ENCODE results near the gene NAXD. TPM values are rescaled to one million over a fixed set of nuclear protein-coding genes. Genes with fewer than 3 reads are reported as not detected.

NAXD gene
- total and polyA plus RNA-seq, 2 experiments from 2014 or later, result 16.9 to 18.5 TPM

DNA sequence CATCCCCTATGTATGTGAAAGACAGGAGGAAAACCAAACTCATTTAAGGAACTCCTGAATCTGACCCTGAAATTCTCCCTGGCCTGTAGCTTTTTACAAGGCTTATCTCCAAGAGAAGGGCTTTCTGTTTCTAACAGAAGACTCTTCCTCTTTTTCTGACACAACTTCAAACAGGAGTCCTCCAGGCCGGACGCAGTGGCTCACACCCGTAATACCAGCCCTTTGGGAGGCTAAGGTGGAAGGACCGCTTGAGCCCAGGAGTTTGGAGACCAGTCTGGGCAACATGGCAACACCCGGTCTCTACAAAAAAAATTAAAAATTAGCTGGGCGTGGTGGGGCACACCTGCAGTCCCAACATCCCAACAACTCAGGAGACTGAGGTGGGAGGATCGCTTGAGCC lies 48.7 kb downstream of the NAXD start (continued):
- TF ChIP-seq STAT1 (IDR thresholded peaks at IDR 0.05; ENCODE audit: unreplicated experiment) (no peak), POLR2AphosphoS5 (IDR thresholded peaks at IDR 0.05; ENCODE audit: low read depth) (no peak), CREB1 (CRISPR knock-in tag; IDR thresholded peaks at IDR 0.05; ENCODE audit: low read depth) (no peak)
- TF ChIP-seq, protein P1, sequence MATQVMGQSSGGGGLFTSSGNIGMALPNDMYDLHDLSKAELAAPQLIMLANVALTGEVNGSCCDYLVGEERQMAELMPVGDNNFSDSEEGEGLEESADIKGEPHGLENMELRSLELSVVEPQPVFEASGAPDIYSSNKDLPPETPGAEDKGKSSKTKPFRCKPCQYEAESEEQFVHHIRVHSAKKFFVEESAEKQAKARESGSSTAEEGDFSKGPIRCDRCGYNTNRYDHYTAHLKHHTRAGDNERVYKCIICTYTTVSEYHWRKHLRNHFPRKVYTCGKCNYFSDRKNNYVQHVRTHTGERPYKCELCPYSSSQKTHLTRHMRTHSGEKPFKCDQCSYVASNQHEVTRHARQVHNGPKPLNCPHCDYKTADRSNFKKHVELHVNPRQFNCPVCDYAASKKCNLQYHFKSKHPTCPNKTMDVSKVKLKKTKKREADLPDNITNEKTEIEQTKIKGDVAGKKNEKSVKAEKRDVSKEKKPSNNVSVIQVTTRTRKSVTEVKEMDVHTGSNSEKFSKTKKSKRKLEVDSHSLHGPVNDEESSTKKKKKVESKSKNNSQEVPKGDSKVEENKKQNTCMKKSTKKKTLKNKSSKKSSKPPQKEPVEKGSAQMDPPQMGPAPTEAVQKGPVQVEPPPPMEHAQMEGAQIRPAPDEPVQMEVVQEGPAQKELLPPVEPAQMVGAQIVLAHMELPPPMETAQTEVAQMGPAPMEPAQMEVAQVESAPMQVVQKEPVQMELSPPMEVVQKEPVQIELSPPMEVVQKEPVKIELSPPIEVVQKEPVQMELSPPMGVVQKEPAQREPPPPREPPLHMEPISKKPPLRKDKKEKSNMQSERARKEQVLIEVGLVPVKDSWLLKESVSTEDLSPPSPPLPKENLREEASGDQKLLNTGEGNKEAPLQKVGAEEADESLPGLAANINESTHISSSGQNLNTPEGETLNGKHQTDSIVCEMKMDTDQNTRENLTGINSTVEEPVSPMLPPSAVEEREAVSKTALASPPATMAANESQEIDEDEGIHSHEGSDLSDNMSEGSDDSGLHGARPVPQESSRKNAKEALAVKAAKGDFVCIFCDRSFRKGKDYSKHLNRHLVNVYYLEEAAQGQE (IDR thresholded peaks at IDR 0.05; ENCODE audit: unreplicated experiment), result no peak

DNA sequence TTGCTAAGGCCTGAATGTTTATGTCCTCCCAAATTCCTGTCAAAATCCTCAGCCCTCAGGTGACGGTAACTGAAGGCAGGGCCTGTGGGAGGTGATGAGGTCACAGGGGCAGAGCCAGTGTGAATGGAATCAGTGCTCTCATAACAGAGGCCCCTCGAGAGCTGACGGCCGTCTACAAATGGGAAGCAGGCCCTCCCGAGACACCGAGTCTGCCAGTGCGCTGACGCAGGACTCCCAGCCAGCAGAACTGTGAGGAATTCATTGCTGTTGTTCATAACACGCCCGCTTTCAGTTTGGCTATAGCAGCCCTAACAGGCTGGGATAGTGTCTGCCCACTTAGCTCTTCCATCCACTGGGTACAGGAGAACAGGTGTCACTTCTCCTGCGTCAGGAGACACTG lies 49.3 kb downstream of the NAXD start:
- peaks cover 92% of the 10 kb centered on the region for H3K36me3 Mint-ChIP-seq (ENCODE audit: low read depth)
- peaks cover 5% of the 10 kb centered on the region for H3K27me3 Mint-ChIP-seq (ENCODE audit: insufficient read depth, low read depth, poor library complexity)
- no peaks in the 10 kb centered on the region for H3K27me3 ChIP-seq (ENCODE audit: insufficient read depth)
- peaks cover 45% of the 10 kb centered on the region for H3K9me3 Mint-ChIP-seq
- no peaks in the 10 kb centered on the region for H3K9me2 ChIP-seq (ENCODE audit: insufficient read depth)
- H3K4me1 ChIP-seq (ENCODE audit: insufficient read depth), result no peaks in the 10 kb centered on the region
- ATAC-seq, result no peak
- DNase-seq (ENCODE audit: low spot score), result no peak
- H2AFZ ChIP-seq, result no peak overlapping the region
- no peak overlapping the region for H3K4me2 ChIP-seq
- H3K27ac Mint-ChIP-seq, result no peak overlapping the region
- peaks cover 10% of the 10 kb centered on the region; the same call in 1 of the 3 replicates for H3K4me1 Mint-ChIP-seq
- H3F3A ChIP-seq (replicated peaks; ENCODE audit: low read depth), result no peaks in the 10 kb centered on the region
- no peaks in the 10 kb centered on the region for H4K20me1 ChIP-seq (replicated peaks; ENCODE audit: insufficient read depth)
- no peak overlapping the region; the same call in 1 of the 2 replicates for H3K27ac ChIP-seq (ENCODE audit: low read depth)
- no peak overlapping the region for H3K4me3 ChIP-seq
- H3K79me2 ChIP-seq (replicated peaks; ENCODE audit: insufficient read depth), result no peaks in the 10 kb centered on the region
- no peak overlapping the region for H3K4me3 Mint-ChIP-seq
- peaks cover 33% of the 10 kb centered on the region for H3K36me3 ChIP-seq (ENCODE audit: insufficient read depth)
- TF ChIP-seq NANOG (IDR thresholded peaks at IDR 0.05; ENCODE audit: borderline replicate concordance) (no peak), JUNB (IDR thresholded peaks at IDR 0.05; ENCODE audit: unreplicated experiment) (no peak), POLR2AphosphoS5 (IDR thresholded peaks at IDR 0.05; ENCODE audit: low read depth) (no peak), EZH2phosphoT487 (IDR thresholded peaks at IDR 0.05; ENCODE audit: unreplicated experiment) (no peak), EZH2 (IDR thresholded peaks at IDR 0.05; ENCODE audit: low read depth, unreplicated experiment) (no peak)
- TF ChIP-seq, protein P1 (IDR thresholded peaks at IDR 0.05; ENCODE audit: unreplicated experiment), result no peak
- TF ChIP-seq, protein P2, sequence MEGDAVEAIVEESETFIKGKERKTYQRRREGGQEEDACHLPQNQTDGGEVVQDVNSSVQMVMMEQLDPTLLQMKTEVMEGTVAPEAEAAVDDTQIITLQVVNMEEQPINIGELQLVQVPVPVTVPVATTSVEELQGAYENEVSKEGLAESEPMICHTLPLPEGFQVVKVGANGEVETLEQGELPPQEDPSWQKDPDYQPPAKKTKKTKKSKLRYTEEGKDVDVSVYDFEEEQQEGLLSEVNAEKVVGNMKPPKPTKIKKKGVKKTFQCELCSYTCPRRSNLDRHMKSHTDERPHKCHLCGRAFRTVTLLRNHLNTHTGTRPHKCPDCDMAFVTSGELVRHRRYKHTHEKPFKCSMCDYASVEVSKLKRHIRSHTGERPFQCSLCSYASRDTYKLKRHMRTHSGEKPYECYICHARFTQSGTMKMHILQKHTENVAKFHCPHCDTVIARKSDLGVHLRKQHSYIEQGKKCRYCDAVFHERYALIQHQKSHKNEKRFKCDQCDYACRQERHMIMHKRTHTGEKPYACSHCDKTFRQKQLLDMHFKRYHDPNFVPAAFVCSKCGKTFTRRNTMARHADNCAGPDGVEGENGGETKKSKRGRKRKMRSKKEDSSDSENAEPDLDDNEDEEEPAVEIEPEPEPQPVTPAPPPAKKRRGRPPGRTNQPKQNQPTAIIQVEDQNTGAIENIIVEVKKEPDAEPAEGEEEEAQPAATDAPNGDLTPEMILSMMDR (conservative IDR thresholded peaks at IDR 0.05; ENCODE audit: low read depth in 2 of 2), result no peak
- TF ChIP-seq, protein P3, sequence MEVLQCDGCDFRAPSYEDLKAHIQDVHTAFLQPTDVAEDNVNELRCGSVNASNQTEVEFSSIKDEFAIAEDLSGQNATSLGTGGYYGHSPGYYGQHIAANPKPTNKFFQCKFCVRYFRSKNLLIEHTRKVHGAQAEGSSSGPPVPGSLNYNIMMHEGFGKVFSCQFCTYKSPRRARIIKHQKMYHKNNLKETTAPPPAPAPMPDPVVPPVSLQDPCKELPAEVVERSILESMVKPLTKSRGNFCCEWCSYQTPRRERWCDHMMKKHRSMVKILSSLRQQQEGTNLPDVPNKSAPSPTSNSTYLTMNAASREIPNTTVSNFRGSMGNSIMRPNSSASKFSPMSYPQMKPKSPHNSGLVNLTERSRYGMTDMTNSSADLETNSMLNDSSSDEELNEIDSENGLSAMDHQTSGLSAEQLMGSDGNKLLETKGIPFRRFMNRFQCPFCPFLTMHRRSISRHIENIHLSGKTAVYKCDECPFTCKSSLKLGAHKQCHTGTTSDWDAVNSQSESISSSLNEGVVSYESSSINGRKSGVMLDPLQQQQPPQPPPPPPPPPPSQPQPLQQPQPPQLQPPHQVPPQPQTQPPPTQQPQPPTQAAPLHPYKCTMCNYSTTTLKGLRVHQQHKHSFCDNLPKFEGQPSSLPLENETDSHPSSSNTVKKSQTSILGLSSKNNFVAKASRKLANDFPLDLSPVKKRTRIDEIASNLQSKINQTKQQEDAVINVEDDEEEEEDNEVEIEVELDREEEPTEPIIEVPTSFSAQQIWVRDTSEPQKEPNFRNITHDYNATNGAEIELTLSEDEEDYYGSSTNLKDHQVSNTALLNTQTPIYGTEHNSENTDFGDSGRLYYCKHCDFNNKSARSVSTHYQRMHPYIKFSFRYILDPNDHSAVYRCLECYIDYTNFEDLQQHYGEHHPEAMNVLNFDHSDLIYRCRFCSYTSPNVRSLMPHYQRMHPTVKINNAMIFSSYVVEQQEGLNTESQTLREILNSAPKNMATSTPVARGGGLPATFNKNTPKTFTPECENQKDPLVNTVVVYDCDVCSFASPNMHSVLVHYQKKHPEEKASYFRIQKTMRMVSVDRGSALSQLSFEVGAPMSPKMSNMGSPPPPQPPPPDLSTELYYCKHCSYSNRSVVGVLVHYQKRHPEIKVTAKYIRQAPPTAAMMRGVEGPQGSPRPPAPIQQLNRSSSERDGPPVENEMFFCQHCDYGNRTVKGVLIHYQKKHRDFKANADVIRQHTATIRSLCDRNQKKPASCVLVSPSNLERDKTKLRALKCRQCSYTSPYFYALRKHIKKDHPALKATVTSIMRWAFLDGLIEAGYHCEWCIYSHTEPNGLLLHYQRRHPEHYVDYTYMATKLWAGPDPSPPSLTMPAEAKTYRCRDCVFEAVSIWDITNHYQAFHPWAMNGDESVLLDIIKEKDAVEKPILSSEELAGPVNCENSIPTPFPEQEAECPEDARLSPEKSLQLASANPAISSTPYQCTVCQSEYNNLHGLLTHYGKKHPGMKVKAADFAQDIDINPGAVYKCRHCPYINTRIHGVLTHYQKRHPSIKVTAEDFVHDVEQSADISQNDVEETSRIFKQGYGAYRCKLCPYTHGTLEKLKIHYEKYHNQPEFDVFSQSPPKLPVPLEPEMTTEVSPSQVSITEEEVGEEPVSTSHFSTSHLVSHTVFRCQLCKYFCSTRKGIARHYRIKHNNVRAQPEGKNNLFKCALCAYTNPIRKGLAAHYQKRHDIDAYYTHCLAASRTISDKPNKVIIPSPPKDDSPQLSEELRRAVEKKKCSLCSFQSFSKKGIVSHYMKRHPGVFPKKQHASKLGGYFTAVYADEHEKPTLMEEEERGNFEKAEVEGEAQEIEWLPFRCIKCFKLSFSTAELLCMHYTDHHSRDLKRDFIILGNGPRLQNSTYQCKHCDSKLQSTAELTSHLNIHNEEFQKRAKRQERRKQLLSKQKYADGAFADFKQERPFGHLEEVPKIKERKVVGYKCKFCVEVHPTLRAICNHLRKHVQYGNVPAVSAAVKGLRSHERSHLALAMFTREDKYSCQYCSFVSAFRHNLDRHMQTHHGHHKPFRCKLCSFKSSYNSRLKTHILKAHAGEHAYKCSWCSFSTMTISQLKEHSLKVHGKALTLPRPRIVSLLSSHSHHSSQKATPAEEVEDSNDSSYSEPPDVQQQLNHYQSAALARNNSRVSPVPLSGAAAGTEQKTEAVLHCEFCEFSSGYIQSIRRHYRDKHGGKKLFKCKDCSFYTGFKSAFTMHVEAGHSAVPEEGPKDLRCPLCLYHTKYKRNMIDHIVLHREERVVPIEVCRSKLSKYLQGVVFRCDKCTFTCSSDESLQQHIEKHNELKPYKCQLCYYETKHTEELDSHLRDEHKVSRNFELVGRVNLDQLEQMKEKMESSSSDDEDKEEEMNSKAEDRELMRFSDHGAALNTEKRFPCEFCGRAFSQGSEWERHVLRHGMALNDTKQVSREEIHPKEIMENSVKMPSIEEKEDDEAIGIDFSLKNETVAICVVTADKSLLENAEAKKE (CRISPR knock-in tag; IDR thresholded peaks at IDR 0.05), result no peak

Measured in GM23338 (cell line).